ENCODE results near the gene OSBPL8. TPM values are rescaled to one million over a fixed set of nuclear protein-coding genes. Genes with fewer than 3 reads are reported as not detected.

The OSBPL8 gene
- total RNA-seq, 8 experiments from 2014 or later = 22.9 to 63.6 (median 50.5) TPM

DNA sequence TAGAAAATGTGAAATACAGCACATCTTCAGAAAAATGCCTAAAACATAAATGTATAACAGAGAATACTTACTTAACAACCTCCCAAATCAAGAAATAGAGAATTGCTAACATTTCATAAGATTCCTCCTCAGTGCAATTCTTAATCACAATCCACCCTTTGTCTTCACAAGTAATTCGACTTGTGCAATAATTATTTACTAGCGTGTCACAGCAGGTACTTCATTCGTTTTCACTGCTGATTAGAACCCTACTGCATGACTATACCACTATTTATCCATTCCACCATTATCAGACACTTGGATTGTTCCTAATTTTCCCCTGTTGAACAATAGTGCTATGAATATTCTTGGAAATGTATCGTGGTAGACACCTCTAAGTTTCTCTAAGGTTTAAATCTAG is 146.4 kb downstream of the OSBPL8 start:
- 81 to 100% (median 93%) methylated on average over 1 to 4 of the region's 4 CpGs; no CpG with 5 or more reads in 2 of the 10 experiments for WGBS, 10 experiments
- no peak for ATAC-seq (replicated peaks in 6 of 8)
- Histone ChIP-seq H3K4me1 (replicated peaks in 1 of 2) (no peaks in the 10 kb centered on the region), H3K27ac (no peak overlapping the region), H3K4me3 (no peak overlapping the region)
- in situ Hi-C loops (cut with MboI; ENCODE audit: low pct_unique_long_range_greater_than_20kb in 2 of 9, low sequenced_read_pairs in 9 of 9, unreplicated experiment in 9 of 9) = no loop called here

DNA sequence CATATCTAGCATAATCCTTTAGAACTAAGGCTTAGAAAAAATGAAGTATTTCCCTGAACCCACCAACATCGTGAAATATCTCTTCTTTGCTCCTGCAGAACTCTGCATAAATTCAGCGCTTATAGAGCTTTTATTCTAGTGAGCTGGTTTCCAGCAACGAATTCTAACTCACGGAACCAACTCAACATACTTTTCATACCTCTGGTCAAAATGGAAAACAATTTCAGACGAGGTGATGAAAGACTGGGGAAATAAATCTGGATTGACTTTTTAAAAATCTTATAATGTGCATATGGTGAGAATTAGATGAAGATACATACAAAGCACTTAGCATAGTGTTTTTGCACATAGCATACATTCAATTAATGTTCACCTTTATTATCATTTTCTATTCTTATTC is 148.8 kb downstream of the OSBPL8 start:
- 14 to 100% (median 85%) methylated on average over 1 to 5 of the region's 5 CpGs for WGBS, 10 experiments
- no peaks in the 10 kb centered on the region for H3K4me1 ChIP-seq (replicated peaks in 1 of 2)

DNA sequence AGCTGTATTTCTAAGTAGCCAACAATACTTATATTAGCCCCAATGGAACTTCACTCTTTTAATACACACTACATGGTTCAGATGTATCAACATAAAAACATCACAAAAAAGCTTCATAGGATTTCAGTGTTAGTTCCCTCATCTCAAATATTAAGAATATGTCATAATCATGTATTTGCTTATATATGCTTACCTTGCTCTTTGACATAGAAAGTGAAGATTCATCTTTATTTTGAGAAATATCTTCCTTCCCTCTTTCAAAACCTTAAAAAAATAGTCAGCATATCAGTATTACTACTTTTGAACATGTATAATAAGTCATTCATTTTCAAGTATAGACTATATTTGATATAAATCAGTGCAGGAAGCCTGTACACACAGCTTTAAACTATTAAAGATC is 149.2 kb downstream of the OSBPL8 start:
- Histone ChIP-seq H3K4me3 (no peak overlapping the region), H3K27ac (no peak overlapping the region), H3K4me1 (replicated peaks in 1 of 2) (no peaks in the 10 kb centered on the region)
- ATAC-seq (replicated peaks in 6 of 8) = no peak
- in situ Hi-C loops (cut with MboI; ENCODE audit: low pct_unique_long_range_greater_than_20kb in 2 of 9, low sequenced_read_pairs in 9 of 9, unreplicated experiment in 9 of 9) = no loop called here

More for the DNA sequence above, 148.8 kb downstream of the OSBPL8 start:
- no peak for ATAC-seq (replicated peaks in 6 of 8)
- Histone ChIP-seq H3K4me3 (no peak overlapping the region), H3K27ac (no peak overlapping the region)
- in situ Hi-C loops (cut with MboI; ENCODE audit: low pct_unique_long_range_greater_than_20kb in 2 of 9, low sequenced_read_pairs in 9 of 9, unreplicated experiment in 9 of 9) = no loop called here

DNA sequence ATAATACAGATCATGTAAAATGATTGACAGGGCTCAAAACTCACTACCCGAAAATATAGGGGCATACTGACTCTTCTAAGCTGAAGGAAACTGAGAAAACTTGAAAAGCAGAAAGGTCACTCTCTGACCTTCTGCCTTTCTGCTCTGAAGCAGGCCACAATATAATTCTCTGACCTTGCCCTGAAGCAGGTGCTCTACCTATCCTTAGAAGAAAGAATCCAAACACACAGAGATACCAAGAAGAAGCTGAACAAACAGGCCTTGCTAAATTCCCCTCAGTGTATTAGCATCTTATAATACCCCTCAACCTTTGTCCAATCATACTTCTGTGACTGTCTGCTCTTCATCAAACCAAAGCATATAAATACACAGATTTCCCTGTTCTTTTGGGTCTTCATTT is 150.5 kb downstream of the OSBPL8 start:
- Histone ChIP-seq H3K27ac (no peak overlapping the region), H3K4me1 (replicated peaks in 1 of 2) (no peaks in the 10 kb centered on the region), H3K4me3 (no peak overlapping the region)
- 71 to 100% (median 100%) methylated on average over 1 of the region's 1 CpG; no CpG with 5 or more reads in 3 of the 10 experiments for WGBS, 10 experiments
- no peak for ATAC-seq (replicated peaks in 6 of 8)
- in situ Hi-C loops (cut with MboI; ENCODE audit: low pct_unique_long_range_greater_than_20kb in 2 of 9, low sequenced_read_pairs in 9 of 9, unreplicated experiment in 9 of 9) = no loop called here

DNA sequence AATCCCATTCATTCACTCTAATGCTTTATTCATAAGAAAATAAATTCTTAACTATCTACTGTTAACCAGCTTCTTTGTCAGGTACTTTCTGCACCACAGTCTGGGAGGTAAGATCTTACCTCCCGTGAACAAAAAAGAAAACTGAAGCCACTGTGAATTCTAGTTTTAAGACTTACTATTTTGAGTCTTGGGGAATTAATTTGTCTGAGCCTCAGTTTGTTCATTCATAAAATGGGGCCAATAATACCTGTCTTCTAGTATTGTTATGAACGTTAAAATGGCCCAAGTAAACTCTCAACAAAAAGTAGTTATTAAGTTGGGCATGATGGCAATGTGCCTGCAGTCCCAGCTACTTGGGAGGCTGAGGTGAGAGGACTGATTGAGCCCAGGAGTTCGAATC is 151.9 kb downstream of the OSBPL8 start:
- Histone ChIP-seq H3K4me3 (no peak overlapping the region), H3K27ac (no peak overlapping the region), H3K4me1 (replicated peaks in 1 of 2) (no peaks in the 10 kb centered on the region)
- in situ Hi-C loops (cut with MboI; ENCODE audit: low pct_unique_long_range_greater_than_20kb in 2 of 9, low sequenced_read_pairs in 9 of 9, unreplicated experiment in 9 of 9) = no loop called here
- ATAC-seq (replicated peaks in 6 of 8) = no peak
- 65 to 100% (median 95%) methylated on average over 1 to 3 of the region's 3 CpGs; no CpG with 5 or more reads in 2 of the 10 experiments for WGBS, 10 experiments

DNA sequence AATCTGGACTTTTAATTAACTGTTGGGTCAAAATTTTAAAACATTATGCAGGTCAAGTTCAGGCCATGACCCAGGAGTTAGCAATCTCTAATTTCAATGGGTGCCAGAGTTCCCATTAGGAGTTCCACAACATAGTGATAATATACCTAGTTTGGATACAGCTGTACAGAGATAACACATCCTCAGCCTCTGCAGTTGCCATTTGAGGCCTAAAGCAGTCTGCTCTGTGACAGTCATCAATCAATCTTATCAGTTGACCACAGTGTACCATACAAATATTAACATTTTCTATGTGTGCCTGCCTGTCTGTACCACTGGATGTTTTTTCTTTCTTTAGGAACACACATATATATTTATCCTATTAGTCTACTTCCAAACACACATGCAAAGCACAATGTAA is 157.3 kb downstream of the OSBPL8 start:
- Histone ChIP-seq H3K4me1 (replicated peaks in 1 of 2) (no peaks in the 10 kb centered on the region), H3K4me3 (no peak overlapping the region), H3K27ac (no peak overlapping the region)
- in situ Hi-C loops (cut with MboI; ENCODE audit: low pct_unique_long_range_greater_than_20kb in 2 of 9, low sequenced_read_pairs in 9 of 9, unreplicated experiment in 9 of 9) = no loop called here
- ATAC-seq (replicated peaks in 6 of 8) = no peak

DNA sequence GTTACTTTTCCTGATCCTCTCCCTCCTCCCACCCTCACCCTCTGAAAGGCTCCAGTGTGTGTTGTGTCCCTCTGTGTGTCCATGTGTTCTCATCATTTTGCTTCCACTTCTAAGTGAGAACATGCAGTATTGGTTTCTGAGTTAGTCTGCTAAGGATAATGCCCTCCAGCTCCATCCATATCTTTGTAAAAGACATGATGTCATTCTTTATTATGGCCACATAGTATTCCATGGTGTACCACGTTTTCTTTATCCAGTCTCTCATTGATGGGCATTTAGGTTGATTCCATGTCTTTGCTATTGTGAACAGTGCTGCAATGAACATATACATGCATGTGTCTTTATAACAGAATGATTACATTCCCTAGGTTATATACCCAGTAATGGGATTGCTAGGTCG is 159.4 kb downstream of the OSBPL8 start:
- Histone ChIP-seq H3K4me1 (replicated peaks in 1 of 2) (no peaks in the 10 kb centered on the region), H3K4me3 (no peak overlapping the region), H3K27ac (no peak overlapping the region)
- in situ Hi-C loops (cut with MboI; ENCODE audit: low pct_unique_long_range_greater_than_20kb in 2 of 9, low sequenced_read_pairs in 9 of 9, unreplicated experiment in 9 of 9) = no loop called here
- ATAC-seq (replicated peaks in 6 of 8) = no peak
- WGBS, 10 experiments = 74 to 100% (median 88%) methylated on average over 1 to 2 of the region's 2 CpGs; no CpG with 5 or more reads in 5 of the 10 experiments

DNA sequence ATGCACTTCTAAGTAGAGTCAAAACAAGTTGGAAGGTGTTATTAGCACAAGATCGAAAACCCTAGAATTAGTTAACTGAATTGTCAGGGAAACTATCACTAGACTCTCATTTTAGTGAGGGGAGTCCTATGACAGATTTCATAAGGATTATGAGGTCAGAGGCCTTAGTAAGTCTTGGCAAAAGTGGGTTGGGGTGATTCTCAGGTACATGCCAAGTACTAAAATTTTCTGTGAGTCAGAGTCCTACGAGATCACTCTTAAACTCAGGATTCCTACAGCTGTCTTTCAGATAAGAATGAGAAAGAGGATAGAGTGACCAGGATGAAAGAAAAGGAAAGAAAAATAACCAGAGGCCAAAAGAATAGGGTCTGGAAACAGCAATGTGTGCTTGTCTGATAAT is 160.5 kb downstream of the OSBPL8 start:
- Histone ChIP-seq H3K4me3 (no peak overlapping the region), H3K4me1 (replicated peaks in 1 of 2) (no peaks in the 10 kb centered on the region), H3K27ac (no peak overlapping the region)
- in situ Hi-C loops (cut with MboI; ENCODE audit: low pct_unique_long_range_greater_than_20kb in 2 of 9, low sequenced_read_pairs in 9 of 9, unreplicated experiment in 9 of 9) = no loop called here
- no peak for ATAC-seq (replicated peaks in 6 of 8)
- WGBS, 10 experiments = 86 to 100% (median 96%) methylated on average over 1 to 2 of the region's 2 CpGs; no CpG with 5 or more reads in 1 of the 10 experiments

DNA sequence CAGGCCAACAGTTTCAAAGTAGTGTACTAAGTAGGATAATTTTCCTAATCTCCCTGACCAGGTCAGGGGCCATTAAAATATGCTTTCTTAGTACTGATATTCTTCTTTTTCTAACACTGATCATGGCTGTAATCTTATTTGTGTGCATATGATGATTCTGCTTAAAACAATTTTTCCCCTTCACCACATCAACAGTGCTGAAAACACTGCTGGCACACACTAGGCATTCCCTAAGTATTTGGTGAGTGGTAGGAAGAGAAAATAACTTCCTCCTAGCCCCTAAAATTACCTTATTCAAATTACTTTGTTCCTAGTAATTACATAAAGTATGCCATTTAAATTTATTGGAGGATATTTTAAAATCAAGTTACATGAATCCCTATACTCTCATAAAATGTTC is 161.5 kb downstream of the OSBPL8 start:
- ATAC-seq (replicated peaks in 6 of 8) = no peak
- in situ Hi-C loops (cut with MboI; ENCODE audit: low pct_unique_long_range_greater_than_20kb in 2 of 9, low sequenced_read_pairs in 9 of 9, unreplicated experiment in 9 of 9) = no loop called here
- no peak overlapping the region for H3K27ac ChIP-seq

DNA sequence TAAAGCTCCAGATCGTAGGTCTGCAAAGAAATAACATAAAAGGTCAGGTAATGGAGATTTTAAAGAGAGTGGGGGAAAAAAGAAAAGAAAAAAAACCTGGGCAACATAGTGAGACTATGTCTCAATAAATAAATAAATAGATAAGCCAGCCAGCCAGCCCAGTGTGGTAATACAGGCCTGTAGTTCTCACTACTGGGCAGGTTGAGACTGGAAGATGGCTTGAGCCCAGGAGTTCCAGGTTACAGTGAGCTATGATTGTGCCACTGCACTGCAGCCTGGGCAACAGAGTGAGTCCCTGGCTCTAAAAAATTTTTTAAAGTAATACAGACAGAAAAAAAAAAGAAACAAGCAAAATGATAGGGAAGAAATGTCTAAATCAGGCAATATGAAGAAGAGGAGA is 168.1 kb downstream of the OSBPL8 start:
- in situ Hi-C loops (cut with MboI; ENCODE audit: low pct_unique_long_range_greater_than_20kb in 2 of 9, low sequenced_read_pairs in 9 of 9, unreplicated experiment in 9 of 9) = no loop called here

More for the DNA sequence above, 161.5 kb downstream of the OSBPL8 start:
- Histone ChIP-seq H3K4me1 (replicated peaks in 1 of 2) (no peaks in the 10 kb centered on the region), H3K4me3 (no peak overlapping the region)

DNA sequence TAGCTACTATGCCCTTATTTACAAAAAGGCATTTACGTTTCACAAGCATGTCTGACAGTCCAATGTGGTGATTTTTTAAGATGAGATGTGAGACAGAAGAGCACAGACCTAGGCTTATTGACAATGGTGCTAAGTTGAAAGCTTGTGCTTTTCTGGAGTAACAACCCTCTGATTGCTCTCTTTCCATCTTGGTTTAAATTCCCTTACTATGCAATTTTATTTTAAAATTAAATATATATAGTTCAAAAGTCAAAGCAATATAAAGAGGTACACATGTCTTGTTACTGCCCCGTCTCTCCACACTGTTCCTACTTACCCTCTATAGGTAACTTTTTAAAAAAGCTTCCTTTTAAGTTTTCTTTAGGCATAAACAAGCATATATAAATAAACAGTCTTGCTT is 172.0 kb downstream of the OSBPL8 start:
- no peak overlapping the region for H3K4me3 ChIP-seq
- WGBS, 10 experiments = 86 to 100% (median 100%) methylated on average over 1 to 2 of the region's 2 CpGs; no CpG with 5 or more reads in 1 of the 10 experiments
- in situ Hi-C loops (cut with MboI; ENCODE audit: low pct_unique_long_range_greater_than_20kb in 2 of 9, low sequenced_read_pairs in 9 of 9, unreplicated experiment in 9 of 9) = no loop called here

More for the DNA sequence above, 168.1 kb downstream of the OSBPL8 start:
- ATAC-seq (replicated peaks in 6 of 8) = no peak
- Histone ChIP-seq H3K4me3 (no peak overlapping the region), H3K4me1 (replicated peaks in 1 of 2) (no peaks in the 10 kb centered on the region), H3K27ac (no peak overlapping the region)
- WGBS, 10 experiments = 89 to 100% (median 100%) methylated on average over 1 of the region's 1 CpG; no CpG with 5 or more reads in 3 of the 10 experiments

DNA sequence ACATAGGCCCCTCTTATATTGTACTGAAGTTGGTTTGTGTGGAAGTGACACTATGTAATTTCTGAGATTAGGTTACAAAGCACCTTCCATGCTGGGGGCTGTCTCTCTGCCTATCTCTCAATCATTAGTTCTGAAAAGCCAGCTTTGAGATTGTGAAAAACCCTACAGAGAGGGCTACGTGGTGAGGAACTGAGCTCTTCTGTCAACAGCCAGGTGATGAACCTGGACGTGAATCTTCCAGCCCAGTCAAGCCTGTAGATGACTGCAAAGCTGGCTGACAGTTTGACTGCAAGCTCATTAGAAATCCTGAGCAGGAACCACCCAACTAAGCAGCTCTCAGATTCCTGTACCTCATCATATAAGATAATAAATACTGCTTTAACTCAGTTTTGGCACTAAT is 175.0 kb downstream of the OSBPL8 start:
- Histone ChIP-seq H3K4me1 (replicated peaks in 1 of 2) (no peaks in the 10 kb centered on the region), H3K4me3 (no peak overlapping the region), H3K27ac (no peak overlapping the region)
- in situ Hi-C loops (cut with MboI; ENCODE audit: low pct_unique_long_range_greater_than_20kb in 2 of 9, low sequenced_read_pairs in 9 of 9, unreplicated experiment in 9 of 9) = no loop called here
- no peak for ATAC-seq (replicated peaks in 6 of 8)
- WGBS, 10 experiments = 92 to 100% (median 96%) methylated on average over 1 to 2 of the region's 2 CpGs; no CpG with 5 or more reads in 6 of the 10 experiments

More for the DNA sequence above, 172.0 kb downstream of the OSBPL8 start:
- no peak for ATAC-seq (replicated peaks in 6 of 8)
- H3K4me1 ChIP-seq (replicated peaks in 1 of 2) = no peaks in the 10 kb centered on the region
- no peak overlapping the region for H3K27ac ChIP-seq

DNA sequence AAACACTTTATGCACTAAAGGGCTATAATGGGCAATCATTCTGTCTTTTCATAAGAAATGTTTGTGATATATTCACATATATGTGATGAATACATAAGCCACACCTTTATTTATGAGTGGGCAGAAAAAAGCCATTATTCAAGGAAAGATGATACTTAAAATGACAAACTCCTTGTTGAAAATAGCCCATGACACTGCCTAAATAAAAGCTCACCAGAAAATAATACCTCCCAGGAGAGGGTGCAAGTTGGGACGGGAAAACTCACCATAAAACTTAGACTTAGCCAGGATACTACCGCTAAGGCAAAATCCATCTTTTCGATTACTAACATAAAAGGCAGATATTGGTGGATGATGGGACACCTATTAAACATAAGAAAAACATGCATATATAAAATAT is 175.6 kb downstream of the OSBPL8 start:
- in situ Hi-C loops (cut with MboI; ENCODE audit: low pct_unique_long_range_greater_than_20kb in 2 of 9, low sequenced_read_pairs in 9 of 9, unreplicated experiment in 9 of 9) = no loop called here
- no peak for ATAC-seq (replicated peaks in 6 of 8)

DNA sequence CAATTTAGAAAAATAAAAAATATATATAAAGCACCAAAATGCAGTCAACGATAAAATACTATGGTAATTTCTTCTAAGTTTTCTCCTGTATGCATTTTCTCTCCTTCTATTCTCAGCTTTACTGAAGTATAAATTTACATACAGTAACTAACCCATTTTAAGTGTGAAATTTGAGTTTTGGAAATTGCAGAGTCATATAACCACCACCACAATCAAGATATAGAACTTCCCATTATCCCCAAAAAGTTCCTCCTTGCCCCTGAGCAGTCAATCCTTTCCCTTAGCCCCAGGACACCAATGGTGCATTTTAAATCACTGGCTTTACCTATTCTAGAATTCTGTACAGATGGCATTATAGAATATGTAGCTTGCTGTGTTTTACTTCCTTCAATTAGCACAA is 180.3 kb downstream of the OSBPL8 start:
- in situ Hi-C loops (cut with MboI; ENCODE audit: low pct_unique_long_range_greater_than_20kb in 2 of 9, low sequenced_read_pairs in 9 of 9, unreplicated experiment in 9 of 9) = no loop called here
- Histone ChIP-seq H3K27ac (no peak overlapping the region), H3K4me3 (no peak overlapping the region), H3K4me1 (replicated peaks in 1 of 2) (no peaks in the 10 kb centered on the region)
- ATAC-seq (replicated peaks in 6 of 8) = no peak
- WGBS, 10 experiments = 75 to 100% (median 100%) methylated on average over 1 of the region's 1 CpG; no CpG with 5 or more reads in 1 of the 10 experiments

More for the DNA sequence above, 175.6 kb downstream of the OSBPL8 start:
- Histone ChIP-seq H3K4me1 (replicated peaks in 1 of 2) (no peaks in the 10 kb centered on the region), H3K27ac (no peak overlapping the region), H3K4me3 (no peak overlapping the region)
- 86 to 98% (median 94%) methylated on average over 3 of the region's 3 CpGs; no CpG with 5 or more reads in 2 of the 10 experiments for WGBS, 10 experiments

Data from motor neuron (in vitro differentiated cells).